Mesenteric fat pad (tissue), 1 donor: Measurements from ENCODE around the gene SLC50A1. TPM values are rescaled to one million over a fixed set of nuclear protein-coding genes. Genes with fewer than 3 reads are reported as not detected.

Experiments used
- DNase-seq: peaks from one replicate; pipeline ENCODE4 v3.0.0-alpha.2; 2020; ENCODE audit warnings: low spot score
- long read RNA-seq: library from polyadenylated mRNA; unstranded; transcript quantifications from one replicate; pipeline ENCODE4 v2.0.0, GENCODE V29; 2020
- total RNA-seq: library from RNA; stranded (reverse); fragmentation: NEBNext Ultra II Directional; extraction: Animal tissue kit (Norgen Biotek cat#: 25700); gene quantifications from one replicate; pipeline ENCODE4 v1.2.1, GENCODE V29; 2021
- donor health status: DM: yes; HTN: yes; CAD: no.

SLC50A1 gene, protein sequence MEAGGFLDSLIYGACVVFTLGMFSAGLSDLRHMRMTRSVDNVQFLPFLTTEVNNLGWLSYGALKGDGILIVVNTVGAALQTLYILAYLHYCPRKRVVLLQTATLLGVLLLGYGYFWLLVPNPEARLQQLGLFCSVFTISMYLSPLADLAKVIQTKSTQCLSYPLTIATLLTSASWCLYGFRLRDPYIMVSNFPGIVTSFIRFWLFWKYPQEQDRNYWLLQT
- total RNA-seq, result 30.2 TPM
- long read RNA-seq, transcript SLC50A1-202 (5 exons, 1,218 nt), result minor isoform, 13 of 62 reads
- long read RNA-seq, transcript SLC50A1-206 (6 exons, 1,346 nt), result minor isoform, 7 of 62 reads
- long read RNA-seq, transcript SLC50A1-203 (6 exons, 1,300 nt), result major isoform, 21 of 62 reads
- long read RNA-seq, partial matches to known transcripts, result 1 of 62 reads
- long read RNA-seq, other reads (novel, unspliced or antisense), result 13 of 62 reads

DNA sequence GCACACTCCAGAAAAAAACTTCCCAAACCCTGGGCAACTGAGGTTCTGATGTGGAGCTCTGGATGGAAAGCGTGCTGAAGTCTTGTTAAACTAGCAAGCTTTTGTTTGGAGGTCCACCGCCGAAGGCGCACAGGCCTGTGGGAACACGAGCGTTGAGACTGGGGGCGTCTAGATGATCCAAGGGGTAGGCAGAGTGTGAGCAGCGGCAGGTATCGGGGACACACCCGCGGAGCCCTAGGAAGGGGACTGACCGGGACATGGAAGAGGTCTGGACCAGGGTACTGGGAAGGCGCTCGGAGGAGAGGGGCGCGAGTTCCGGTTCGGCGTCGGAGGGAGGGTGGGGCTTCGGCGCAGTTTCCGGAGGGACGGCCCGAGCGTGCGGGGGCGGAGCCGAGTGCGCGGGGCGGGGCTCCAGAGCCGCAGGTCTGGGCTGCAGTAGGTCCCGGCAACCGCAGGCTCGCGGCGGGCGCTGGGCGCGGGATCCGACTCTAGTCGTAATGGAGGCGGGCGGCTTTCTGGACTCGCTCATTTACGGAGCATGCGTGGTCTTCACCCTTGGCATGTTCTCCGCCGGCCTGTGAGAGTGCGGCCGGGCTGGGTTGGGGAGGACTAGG lies at the start of gene SLC50A1:
TSS of gene SLC50A1 (plus strand) at position 438 of the 614 bp plus-strand sequence. CDS start at position 498, 60 bp downstream.
- DNase-seq, result peak; percentile 99

DNA sequence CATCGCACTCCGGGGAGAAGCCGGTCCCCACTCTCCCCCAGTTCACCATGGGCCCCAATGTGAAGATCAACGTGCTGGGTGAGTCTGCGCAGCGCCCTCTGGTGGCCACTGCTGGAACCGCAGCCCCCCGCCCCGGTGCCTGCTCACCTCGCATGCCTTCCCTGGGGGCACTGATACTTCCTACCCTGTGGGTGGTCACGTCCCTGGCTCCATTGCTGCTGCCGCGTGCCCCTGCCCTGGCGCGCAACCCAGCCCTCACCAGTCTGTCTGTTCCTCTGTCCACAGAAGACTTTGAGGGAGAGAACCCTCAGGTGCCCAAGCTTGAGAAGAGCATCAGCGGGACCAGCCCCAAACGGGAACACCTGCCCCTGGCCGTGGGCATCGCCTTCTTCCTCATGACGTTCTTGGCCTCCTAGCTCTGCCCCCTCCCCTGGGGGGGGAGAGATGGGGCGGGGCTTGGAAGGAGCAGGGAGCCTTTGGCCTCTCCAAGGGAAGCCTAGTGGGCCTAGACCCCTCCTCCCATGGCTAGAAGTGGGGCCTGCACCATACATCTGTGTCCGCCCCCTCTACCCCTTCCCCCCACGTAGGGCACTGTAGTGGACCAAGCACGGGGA lies 49.4 kb upstream of the SLC50A1 start:
- DNase-seq, result no peak

DNA sequence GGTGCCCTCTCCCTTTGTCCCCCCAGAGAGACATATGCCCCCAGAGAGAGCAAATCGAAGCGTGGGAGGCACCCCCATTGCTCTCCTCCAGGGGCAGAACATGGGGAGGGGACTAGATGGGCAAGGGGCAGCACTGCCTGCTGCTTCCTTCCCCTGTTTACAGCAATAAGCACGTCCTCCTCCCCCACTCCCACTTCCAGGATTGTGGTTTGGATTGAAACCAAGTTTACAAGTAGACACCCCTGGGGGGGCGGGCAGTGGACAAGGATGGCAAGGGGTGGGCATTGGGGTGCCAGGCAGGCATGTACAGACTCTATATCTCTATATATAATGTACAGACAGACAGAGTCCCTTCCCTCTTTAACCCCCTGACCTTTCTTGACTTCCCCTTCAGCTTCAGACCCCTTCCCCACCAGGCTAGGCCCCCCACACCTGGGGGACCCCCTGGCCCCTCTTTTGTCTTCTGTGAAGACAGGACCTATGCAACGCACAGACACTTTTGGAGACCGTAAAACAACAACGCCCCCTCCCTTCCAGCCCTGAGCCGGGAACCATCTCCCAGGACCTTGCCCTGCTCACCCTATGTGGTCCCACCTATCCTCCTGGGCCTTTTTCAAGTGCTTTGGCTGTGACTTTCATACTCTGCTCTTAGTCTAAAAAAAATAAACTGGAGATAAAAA lies 48.7 kb upstream of the SLC50A1 start:
- no peak for DNase-seq

DNA sequence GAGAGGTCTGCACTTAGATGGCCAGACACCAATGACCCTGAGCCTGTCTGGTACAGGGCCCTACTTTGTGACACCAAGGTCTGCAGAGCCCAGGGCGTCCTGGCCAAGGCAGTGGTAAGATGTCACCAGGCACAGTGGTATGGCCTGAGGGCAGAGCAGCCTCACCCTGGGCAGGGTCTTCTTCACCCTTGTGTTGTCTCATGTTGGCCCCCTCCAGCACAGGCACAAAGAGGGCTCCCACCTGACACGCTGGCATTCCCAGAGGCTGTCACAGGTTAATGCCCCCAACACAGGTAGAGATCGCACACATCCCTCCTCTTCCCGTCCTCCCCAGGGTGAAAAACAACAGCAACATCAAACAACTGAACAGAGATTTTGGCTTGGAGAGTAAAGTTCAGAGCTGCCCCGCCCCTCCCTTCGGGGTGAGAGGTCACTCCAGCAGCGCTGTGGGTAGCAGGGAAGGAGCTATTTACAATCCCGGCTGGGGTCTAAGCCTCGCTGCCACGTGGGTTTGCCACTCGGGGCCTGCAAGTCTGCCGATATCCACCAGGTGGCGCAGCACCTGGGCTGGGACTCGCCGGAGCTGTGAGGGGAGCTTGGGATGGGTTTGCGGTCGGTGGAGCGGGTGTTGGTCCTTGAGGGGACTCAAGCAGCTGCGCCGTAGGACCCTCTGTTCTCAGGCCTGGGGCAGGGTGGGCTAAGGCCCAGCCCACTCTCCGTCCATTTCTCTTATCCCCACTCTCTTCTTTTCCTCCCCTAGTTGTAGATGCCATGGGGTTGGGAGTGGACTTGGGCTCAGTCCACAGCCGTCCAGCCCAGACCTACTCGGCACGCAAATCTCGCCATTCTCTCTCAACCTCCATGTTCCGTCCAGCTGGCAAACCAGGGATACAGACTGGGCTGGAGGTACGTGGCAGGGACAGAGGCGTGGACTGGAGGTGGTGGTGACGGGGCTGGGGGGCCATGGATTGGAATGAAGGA lies 44.3 kb upstream of the SLC50A1 start:
- no peak for DNase-seq

DNA sequence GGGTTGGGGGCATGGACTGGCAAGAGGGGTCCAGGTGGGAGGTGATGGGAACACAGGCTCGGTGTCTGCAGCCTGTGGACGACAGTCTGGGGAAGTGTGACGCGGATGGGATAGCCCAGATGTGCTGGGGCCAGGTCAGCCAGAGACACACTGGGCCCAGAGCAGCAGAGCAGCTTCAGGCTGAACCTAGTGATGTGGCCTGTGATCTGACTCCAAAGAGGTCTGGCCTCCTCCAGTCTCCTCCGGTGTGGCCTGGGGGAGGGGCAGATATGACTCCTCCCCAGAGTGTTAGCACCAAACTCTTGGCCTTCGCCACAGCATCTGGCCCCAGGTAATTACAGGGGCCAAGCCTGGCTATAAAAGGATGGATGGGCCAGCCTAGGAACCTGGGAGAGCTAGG lies 43.5 kb upstream of the SLC50A1 start:
- no peak for DNase-seq

DNA sequence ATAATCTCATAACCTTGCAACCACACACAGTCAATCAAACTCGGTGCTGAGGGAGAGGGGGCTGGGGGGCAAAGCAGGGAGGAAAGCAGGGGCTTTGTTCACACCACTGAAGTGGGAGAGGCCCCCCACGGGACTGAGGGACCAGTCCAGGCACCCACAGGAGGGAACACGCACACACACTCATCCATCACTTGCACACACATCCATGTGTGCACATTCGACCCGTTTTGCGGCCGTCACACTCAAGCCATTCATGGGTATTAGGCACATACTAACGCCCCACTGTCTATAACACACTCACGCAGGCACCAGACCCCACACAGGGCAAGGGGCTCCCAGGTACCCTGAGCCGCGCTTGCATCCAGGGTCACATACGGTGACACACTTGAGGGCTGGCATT lies 43.0 kb upstream of the SLC50A1 start:
- DNase-seq, result no peak

DNA sequence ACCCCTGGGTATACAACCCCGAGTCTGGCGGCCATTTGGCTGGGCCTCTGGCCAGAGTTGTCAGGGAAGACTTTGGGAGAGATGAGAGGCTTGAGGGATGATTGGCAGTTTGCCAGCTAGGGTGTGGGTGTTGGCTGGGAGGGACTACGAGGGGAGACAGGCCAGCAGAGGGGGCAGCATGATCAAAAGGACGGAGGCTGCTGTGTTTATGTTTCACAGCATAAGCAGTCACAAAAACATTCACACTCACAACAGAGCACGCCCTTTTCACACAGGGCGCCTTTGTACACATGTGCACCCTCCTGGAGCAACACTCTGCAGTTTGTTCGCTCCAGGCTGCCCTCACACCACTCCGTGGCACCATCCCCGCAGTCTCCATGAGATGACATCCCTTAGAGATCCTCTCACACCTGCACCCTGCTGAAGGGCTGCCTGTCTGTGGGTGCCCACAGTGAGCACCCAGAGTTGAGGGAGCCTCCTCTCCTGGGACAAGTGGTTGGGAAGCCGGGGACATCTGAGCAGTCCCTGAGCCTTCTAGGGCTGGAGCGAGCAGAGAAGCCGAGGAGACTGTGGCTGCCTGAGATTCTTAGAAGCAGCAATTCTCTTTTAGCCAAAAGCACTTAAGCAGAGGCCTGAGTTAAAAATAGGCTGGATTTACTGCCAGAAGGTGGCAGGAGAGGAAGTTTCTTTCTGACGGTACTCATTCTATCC lies 41.6 kb upstream of the SLC50A1 start:
- DNase-seq, result no peak

DNA sequence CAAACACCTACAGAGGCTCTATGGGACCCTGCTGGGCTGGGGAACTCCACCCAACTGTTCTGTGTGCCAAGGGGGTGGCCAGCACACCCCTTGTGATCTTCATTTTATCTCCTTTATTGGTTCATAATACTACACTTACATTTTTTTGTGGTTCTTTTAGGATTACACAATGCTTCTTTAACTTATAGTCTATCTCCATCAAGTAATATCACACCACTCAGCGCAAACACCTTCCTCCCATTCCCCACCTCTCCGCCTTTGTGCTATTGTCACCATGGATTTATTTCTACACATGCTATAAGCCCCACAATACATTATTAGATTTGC lies 41.1 kb upstream of the SLC50A1 start:
- DNase-seq, result no peak

DNA sequence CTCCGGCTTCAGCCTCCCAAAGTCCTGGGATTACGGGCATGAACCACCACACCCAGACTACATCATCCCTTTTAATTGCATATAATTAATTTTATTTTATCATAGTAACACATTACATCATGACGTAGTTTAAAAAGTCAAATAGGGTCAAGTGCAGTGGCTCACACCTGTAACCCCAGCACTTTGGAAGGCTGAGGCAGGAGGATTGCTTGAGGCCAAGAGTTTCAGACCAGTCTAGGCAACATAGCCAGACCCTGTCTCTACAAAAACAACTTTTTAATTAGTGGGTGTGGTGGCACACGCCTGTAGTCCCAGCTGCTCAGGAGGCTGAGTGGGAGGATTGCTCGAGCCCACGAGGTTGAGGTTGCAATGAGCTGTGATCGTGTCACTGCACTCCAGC lies 36.3 kb upstream of the SLC50A1 start:
- no peak for DNase-seq

DNA sequence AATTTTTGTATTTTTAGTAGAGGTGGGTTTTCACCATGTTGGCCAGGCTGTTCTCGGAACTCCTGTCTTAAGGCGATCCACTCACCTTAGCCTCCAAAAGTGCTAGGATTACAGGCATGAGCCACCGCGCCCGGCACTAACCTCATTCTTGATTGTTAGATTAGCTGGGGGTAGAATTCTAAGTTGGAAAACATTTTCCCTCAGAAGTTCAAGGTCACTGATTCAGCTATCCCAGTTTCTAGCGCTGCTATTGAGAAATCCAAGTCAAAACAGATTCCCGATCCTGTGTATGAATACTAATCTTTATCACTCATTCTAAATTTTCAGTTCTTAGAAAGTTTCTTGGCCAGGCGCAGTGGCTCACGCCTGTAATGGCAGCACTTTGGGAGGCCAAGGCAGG lies 32.3 kb upstream of the SLC50A1 start:
- no peak for DNase-seq

DNA sequence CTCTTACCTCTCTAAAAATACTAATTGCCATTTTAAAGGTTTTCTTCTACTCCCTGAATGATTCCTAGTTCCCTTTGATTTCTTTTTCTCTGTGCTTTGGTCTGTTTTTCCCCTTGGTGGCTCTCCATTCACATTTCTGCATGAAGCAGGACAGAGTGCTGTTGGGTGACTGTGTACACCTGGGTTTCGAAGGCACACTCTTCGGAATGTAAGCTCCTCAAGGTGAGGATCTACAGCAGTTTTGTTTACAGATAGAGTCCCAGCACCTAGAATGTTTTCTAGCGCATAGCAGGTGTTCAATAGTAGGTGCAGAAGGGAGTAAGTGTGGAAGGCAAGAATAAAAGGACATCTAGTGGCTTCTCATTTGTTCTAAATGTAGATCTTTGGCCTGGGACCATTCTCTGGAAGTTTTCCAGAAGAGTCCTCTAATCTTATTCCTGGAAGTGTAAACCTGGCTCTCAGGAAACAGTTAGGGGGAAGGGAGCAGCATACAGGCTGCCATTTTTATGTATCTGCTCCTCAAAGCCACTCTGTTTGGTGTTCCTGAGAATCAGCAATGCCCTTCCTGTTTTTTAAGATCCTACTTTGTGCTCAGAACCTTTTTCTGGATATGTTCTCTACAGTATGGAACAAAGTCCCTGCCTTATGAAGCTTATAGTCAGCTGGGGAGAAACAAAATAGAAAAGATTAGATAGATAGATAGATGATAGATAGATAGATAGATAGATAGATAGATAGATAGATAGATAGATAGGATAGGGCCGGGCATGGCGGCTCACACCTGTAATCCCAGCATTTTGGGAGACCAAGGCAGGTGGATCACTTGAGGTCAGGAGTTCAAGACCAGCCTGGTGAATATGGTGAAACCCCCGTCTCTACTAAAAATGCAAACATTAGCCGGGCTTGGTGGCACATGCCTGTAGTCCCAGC lies 30.8 kb upstream of the SLC50A1 start:
- no peak for DNase-seq

DNA sequence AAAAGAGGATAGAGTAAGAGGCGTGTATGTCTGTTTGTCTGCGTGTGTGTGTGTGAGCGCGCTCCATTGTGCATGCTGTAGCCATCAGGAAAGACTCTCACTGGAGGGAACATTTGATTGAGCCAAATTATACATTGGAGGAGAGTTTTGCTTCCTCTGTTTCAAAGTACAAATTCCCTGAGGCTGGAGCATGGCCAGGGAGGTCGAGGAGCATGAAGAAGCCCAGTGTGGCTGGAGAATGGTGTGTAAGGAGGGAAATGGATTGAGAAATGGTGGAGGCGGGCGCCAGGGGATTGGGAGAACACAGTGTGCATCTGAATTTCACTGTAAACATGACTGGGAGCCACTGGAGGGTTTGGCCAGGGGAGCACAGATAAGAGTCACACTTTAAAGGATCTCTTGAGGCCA lies 30.0 kb upstream of the SLC50A1 start:
- DNase-seq, result no peak

DNA sequence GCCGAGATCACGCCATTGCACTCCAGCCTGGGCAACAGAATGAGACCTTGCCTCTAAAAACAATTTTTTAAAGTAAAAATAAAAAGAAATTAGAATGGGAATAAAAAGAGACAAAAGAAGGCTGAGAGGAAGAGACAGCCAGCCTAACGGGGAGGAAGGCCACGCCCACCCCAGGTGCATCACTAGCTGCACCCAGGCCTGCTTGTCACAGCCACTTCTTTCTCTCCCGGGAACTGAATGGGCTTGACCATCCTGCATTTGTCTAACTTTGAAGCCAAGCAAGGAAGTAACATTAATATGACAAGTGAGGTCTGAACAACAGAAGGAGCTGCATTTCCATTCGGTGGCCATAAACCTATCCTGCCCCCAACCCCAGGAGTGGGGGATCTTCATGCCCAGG lies 28.8 kb upstream of the SLC50A1 start:
- DNase-seq, result no peak

DNA sequence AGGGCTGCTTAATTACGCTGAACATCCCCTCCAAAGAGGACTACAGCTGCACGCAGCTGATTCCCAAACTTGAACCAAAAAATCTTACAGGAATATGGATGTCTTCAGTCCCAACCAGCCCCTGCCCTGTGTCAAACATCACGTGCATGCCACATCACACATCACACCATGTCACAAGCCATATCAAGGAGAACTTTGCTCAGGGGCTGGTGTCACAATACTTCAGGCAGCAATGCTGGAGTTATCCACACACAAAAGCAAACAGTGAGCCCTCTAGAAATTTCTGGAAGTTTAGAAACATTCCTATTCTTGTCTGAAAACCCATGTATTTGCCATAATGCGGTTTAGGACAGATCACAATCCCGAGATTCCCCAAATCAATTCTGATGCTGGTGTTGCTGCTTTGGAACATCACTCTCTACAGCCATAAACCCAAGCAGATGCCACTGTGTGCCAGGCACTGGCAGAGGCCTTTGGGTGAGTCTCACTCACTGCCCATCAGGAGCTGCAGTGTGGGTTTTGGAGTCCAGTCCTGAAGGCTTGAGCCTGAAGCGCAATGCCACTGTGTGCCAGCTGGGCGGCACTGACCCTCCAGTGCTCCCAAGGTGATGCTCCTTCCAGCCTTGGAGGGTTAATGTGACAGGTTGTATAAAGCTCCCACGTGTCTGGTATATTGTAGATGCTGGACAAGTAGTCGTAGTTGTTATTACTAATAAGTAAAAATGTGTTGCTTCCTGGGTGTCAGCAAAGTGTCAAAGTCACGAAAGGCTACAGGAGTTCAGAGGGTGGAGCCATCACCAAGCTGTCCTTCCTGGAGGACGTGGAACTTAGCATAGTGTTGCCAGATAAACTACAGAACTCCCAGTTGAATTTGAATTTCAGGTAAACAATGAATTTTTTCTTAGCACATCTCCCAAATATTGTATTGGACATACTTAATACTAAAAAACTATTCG lies 28.1 kb upstream of the SLC50A1 start:
- no peak for DNase-seq

DNA sequence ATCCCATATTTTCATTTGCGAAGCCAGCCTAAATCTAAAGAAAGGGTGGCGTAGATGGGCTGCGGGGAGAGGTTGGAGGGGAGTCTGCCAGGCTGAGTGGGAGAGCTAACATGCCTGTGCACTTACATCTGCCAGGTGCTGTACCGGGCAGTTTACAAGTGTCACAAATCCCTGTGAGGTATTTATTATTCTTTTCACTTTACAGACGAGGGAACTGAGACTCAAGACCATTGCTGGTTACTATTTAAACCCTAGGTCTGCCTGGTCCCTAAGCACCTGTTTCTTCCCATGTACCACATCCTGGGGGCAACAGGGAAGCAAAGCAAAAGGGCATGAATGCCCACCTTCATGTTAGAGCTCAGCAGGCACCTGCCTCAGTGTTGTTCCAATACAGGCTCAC lies 27.4 kb upstream of the SLC50A1 start:
- DNase-seq, result no peak

DNA sequence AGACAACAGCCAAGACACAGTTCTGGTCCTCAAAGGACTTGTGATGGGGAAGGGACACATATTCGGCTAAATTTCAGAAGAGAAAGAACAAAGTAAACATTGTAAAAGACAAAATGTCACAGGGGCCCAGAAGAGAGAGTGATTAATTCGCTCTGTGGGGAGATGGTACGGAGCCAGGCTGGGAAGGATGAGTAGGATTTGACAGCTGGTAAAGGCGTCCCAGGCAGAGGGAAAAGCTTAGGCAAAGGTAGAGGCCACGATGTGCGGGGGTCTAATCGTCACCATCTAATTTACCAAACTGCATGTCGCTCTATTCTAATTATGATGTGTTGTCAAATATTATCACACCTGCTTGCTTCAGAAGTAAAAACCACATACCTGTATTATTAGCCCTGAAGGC lies 25.3 kb upstream of the SLC50A1 start:
- DNase-seq, result no peak

DNA sequence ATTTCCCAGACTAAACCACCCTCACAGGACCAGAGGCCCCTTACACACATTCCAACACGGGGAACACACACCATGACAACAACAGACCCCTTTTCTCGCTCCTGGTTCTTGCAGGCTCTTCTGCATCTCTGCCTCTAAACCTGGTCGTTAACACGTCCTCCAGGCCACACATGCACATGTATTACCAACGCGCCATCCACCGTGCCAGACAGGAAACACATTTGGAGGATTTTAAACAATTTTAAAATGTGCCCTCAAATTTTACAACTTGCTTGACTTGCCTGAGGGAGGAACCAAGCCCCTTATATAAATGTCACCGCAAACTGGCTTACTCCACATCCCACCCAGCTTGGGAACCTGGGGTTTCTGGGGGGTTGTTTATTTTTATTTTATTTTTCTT lies 24.8 kb upstream of the SLC50A1 start:
- DNase-seq, result no peak

DNA sequence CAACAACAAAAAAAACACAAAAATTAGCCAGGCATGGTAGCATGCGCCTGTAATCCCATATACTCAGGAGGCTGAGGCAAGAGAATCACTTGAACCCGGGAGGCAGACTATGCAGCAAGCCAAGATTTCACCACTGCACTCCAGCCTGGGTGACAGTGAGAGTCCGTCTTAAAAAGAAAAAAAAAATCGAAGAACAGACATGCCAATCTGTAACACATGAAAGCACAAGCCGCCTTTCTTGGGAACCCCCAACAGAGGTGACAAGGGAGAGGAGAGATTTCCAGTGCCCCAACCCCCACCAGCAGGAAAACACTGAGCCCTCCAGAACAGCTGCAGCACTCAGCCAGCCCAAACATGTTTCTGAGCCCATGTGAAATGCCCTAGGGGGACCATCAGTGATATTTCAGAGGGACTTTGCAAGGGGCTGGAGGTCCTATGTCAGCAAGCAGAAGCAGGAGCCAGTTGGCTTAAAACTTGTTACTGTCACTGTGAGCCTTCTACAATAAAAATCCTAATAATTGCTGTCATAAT lies 22.1 kb upstream of the SLC50A1 start:
- DNase-seq, result no peak
